GM12872 (cell line): ENCODE results near the gene CNGA2.

ENCODE experiments used
- CTCF ChIP-seq: IDR thresholded peaks from 3 replicates; pipeline ENCODE4 v1.5.1; 2011; ENCODE audit warnings: low read depth, mild to moderate bottlenecking, low read length, moderate library complexity; ENCODE audit not compliant: insufficient read depth

CNGA2 gene

GRCh38 chrX:151734446-151734845 is at the start of gene CNGA2:
CNGA2 (plus strand) TSS chrX:151734746; CDS start chrX:151738484, 3,738 bp downstream.
- no peak for TF ChIP-seq CTCF

GRCh38 chrX:151687635-151688034 is 46.9 kb upstream of the CNGA2 start:
- no peak for TF ChIP-seq CTCF

GRCh38 chrX:151688695-151689094 is 45.9 kb upstream of the CNGA2 start:
- no peak for TF ChIP-seq CTCF

- no peak for TF ChIP-seq CTCF
Measured at GRCh38 chrX:151692825-151693224, 41.7 kb upstream of the CNGA2 start.

- TF ChIP-seq CTCF = no peak
Measured at GRCh38 chrX:151694121-151694520, 40.4 kb upstream of the CNGA2 start.

GRCh38 chrX:151694661-151695582 is 39.6 kb upstream of the CNGA2 start, which contains the start of gene PRRG3:
PRRG3 (plus strand) TSS chrX:151695458; CDS start chrX:151698815, 3,357 bp downstream.
- TF ChIP-seq CTCF = no peak

- no peak for TF ChIP-seq CTCF
Measured at GRCh38 chrX:151695583-151696340, 38.8 kb upstream of the CNGA2 start.
